Caco-2 (cell line): ENCODE data around the gene CTRL. TPM values are rescaled to one million over a fixed set of nuclear protein-coding genes. Genes with fewer than 3 reads are reported as not detected.
A peak's percentile ranks its signal among the peaks of the same experiment; 100 is the strongest.

ENCODE experiments used
- BruUV-seq: library from RNA; stranded (reverse); fragments of 400-500 nt; replicated peaks from 2 replicates; lab custom pipeline; 2021; lab: Mats Ljungman, UMichigan
- CTCF ChIA-PET: fragments of 300-600 bp; sonication (Branson Sonifier 250); formaldehyde crosslinking; loops from one replicate; lab custom pipeline; 2022; ENCODE audit warnings: antibody characterized with exemption; lab: Charles Lee
- POLR2A ChIA-PET: fragments of 300-600 bp; sonication (Branson Sonifier 250); formaldehyde crosslinking; loops from one replicate; lab custom pipeline; 2022; ENCODE audit warnings: antibody characterized with exemption; lab: Charles Lee
- DNase-seq, 2 experiments: peaks; one replicate each; pipeline versions ENCODE4 v3.0.0 to v3.0.0-alpha.2; 2020 to 2022
- H3K27me3 ChIP-seq: replicated peaks from 2 replicates; pipeline ENCODE4 v1.6.0; 2011; ENCODE audit warnings: low read length; ENCODE audit not compliant: control insufficient read depth, insufficient read depth
- H3K36me3 ChIP-seq: 2 replicates; pipeline ENCODE4 v1.5.1; 2011; ENCODE audit warnings: low read length; ENCODE audit not compliant: control insufficient read depth, insufficient read depth
- H3K4me1 ChIP-seq: fragments of 250-450 bp; sonication (Bioruptor Pico); 2 replicates; pipeline ENCODE4 v1.5.1; 2020; ENCODE audit warnings: mild to moderate bottlenecking
- H3K4me3 ChIP-seq: 2 replicates; pipeline ENCODE4 v1.5.1; 2011; ENCODE audit warnings: low read depth, mild to moderate bottlenecking, control low read depth, low read length
- H3K9me3 ChIP-seq: fragments of 250-450 bp; sonication (Bioruptor Pico); 2 replicates; pipeline ENCODE4 v1.5.1; 2020; ENCODE audit warnings: mild to moderate bottlenecking, moderate library complexity
- H3K27ac Mint-ChIP-seq: one replicate; pipeline ENCODE4 v1.8.0; 2022; ENCODE audit warnings: mixed read lengths; ENCODE audit not compliant: unreplicated experiment
- H3K27me3 Mint-ChIP-seq: one replicate; pipeline ENCODE4 v1.8.0; 2022; ENCODE audit warnings: mixed read lengths; ENCODE audit not compliant: insufficient read depth, unreplicated experiment
- H3K36me3 Mint-ChIP-seq: one replicate; pipeline ENCODE4 v1.8.0; 2022; ENCODE audit warnings: mild to moderate bottlenecking, mixed read lengths; ENCODE audit not compliant: insufficient read depth, unreplicated experiment
- H3K4me1 Mint-ChIP-seq: one replicate; pipeline ENCODE4 v1.8.0; 2022; ENCODE audit warnings: low read depth, mixed read lengths; ENCODE audit not compliant: unreplicated experiment
- H3K4me3 Mint-ChIP-seq: one replicate; pipeline ENCODE4 v1.8.0; 2022; ENCODE audit warnings: mild to moderate bottlenecking, moderate library complexity, mixed read lengths; ENCODE audit not compliant: unreplicated experiment
- H3K9me3 Mint-ChIP-seq: one replicate; pipeline ENCODE4 v1.8.0; 2022; ENCODE audit warnings: mixed read lengths; ENCODE audit not compliant: unreplicated experiment
- intact Hi-C: fragments of 100-400 bp; cut with micrococcal nuclease; formaldehyde crosslinking; loops from one replicate; pipeline ENCODE4 v1.10.0; 2022; ENCODE audit not compliant: unreplicated experiment
- total RNA-seq: library from RNA; stranded (reverse); gene quantifications from 2 replicates; pipeline ENCODE4 v1.2.3, GENCODE V29; 2022
- TF ChIP-seq, protein P1 (sequence below), 2 experiments: fragments of 200-600 bp in 1 of 2; IDR thresholded peaks; 1 replicate in 1 of 2; 2 replicates in 1 of 2; pipeline versions ENCODE4 v1.5.1 to v1.8.0; 2011 to 2022; ENCODE audit warnings: antibody characterized with exemption in 1 of 2, control low read depth in 1 of 2, inconsistent platforms in 1 of 2, low read depth in 1 of 2, low read length in 1 of 2, mild to moderate bottlenecking in 1 of 2, moderate library complexity in 1 of 2; ENCODE audit not compliant: insufficient read depth in 1 of 2, severe bottlenecking in 1 of 2, unreplicated experiment in 1 of 2

CTRL gene
- total RNA-seq, 1 experiment from 2014 or later, result 0.66 TPM

DNA sequence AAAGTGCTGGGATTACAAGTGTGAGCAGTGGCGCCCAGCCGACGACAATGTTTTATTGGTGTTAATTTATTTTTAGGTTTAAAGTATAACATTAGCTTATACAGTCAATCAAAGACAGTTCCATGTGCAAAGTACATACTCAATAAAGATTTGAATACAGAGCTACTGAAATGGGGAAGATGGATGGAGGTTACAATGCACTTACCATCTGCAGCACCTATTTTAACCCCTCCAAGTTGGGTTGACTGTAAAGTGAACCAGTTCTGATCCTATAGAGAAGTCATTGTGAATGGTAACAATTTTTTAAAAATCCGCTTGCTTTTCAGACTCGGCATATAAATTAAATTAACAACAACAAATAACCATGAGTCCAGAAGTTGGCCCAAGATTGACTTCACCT lies 39.3 kb downstream of the CTRL start:
- Histone ChIP-seq H3K4me3 (peak overlapping the region; percentile 40), H3K27me3 (no peaks in the 10 kb centered on the region), H3K9me3 (no peaks in the 10 kb centered on the region), H3K4me1 (peaks cover 17% of the 10 kb centered on the region; the same call in 1 of the 2 replicates), H3K36me3 (no peaks in the 10 kb centered on the region)
- CTCF ChIA-PET, result interaction anchor here (1.1 kb wide), 1 partner anchor 9 kb away, joined by 6 read pairs; no protein-coding TSS in a partner anchor
- BruUV-seq, result TSS peak; percentile 85
- H3K4me1 Mint-ChIP-seq, result peaks cover 14% of the 10 kb centered on the region
- no peak for DNase-seq
- peak overlapping the region; percentile 89 for H3K4me3 Mint-ChIP-seq
- H3K27me3 Mint-ChIP-seq, result no peaks in the 10 kb centered on the region
- TF ChIP-seq, protein P1, sequence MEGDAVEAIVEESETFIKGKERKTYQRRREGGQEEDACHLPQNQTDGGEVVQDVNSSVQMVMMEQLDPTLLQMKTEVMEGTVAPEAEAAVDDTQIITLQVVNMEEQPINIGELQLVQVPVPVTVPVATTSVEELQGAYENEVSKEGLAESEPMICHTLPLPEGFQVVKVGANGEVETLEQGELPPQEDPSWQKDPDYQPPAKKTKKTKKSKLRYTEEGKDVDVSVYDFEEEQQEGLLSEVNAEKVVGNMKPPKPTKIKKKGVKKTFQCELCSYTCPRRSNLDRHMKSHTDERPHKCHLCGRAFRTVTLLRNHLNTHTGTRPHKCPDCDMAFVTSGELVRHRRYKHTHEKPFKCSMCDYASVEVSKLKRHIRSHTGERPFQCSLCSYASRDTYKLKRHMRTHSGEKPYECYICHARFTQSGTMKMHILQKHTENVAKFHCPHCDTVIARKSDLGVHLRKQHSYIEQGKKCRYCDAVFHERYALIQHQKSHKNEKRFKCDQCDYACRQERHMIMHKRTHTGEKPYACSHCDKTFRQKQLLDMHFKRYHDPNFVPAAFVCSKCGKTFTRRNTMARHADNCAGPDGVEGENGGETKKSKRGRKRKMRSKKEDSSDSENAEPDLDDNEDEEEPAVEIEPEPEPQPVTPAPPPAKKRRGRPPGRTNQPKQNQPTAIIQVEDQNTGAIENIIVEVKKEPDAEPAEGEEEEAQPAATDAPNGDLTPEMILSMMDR (IDR thresholded peaks at IDR 0.05; ENCODE audit: insufficient read depth in 1 of 2, low read depth in 1 of 2, low read length in 1 of 2, severe bottlenecking in 1 of 2, unreplicated experiment in 1 of 2), result no peak
- no peaks in the 10 kb centered on the region for H3K9me3 Mint-ChIP-seq
- intact Hi-C loops, result loop anchor here (2.0 kb wide), 1 partner anchor 42 kb away; no protein-coding TSS in a partner anchor
- H3K36me3 Mint-ChIP-seq, result peaks cover 17% of the 10 kb centered on the region
- H3K27ac Mint-ChIP-seq, result peak overlapping the region; percentile 97
- POLR2A ChIA-PET, result interaction anchor here (1.0 kb wide), 1 partner anchor 86 kb away, joined by 4 read pairs; the partner anchor contains the start of genes RANBP10 and TSNAXIP1

DNA sequence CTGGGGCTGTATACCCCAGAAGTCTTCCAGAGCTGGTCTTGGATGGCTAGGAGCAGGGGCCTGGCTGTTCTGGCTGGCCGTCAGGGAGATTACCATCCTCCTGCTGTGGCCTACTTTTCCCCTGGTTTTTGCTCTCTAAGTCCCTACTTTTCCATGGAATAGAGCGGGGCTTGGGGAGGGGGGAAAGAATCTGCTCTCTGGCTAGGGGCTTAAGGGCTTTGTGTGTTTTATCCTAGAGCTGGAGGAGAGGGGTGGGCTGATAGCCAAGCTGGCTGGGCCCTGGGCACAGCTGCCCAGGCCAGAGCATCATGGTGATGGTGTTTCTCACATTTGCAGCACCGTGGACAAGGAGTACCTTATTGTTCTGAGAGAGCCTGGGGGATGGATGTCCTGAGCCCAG lies 43.3 kb downstream of the CTRL start:
- no peaks in the 10 kb centered on the region for H3K27me3 Mint-ChIP-seq
- Histone ChIP-seq H3K27me3 (no peaks in the 10 kb centered on the region), H3K4me3 (no peak overlapping the region), H3K4me1 (peaks cover 37% of the 10 kb centered on the region), H3K36me3 (peaks cover 2% of the 10 kb centered on the region; the same call in 1 of the 2 replicates), H3K9me3 (no peaks in the 10 kb centered on the region)
- intact Hi-C loops, result no loop called here
- H3K4me3 Mint-ChIP-seq, result no peak overlapping the region
- H3K4me1 Mint-ChIP-seq, result peaks cover 20% of the 10 kb centered on the region
- TF ChIP-seq, protein P1 (IDR thresholded peaks at IDR 0.05; ENCODE audit: insufficient read depth in 1 of 2, low read depth in 1 of 2, low read length in 1 of 2, severe bottlenecking in 1 of 2, unreplicated experiment in 1 of 2), result no peak
- no TSS peak for BruUV-seq
- no peak overlapping the region for H3K27ac Mint-ChIP-seq
- no peak for DNase-seq
- peaks cover 36% of the 10 kb centered on the region for H3K36me3 Mint-ChIP-seq
- no peaks in the 10 kb centered on the region for H3K9me3 Mint-ChIP-seq
- ChIA-PET POLR2A (no interaction called here), CTCF (no interaction called here)

GRCh38 chr16:67886387-67886786 lies 45.3 kb downstream of the CTRL start:
- H3K4me3 ChIP-seq, result no peak overlapping the region
- no peak for DNase-seq
- peaks cover 5% of the 10 kb centered on the region; the same call in 1 of the 2 replicates for H3K36me3 ChIP-seq
- H3K36me3 Mint-ChIP-seq, result peaks cover 51% of the 10 kb centered on the region
- no TSS peak for BruUV-seq
- ChIA-PET CTCF (interaction anchor here (0.9 to 5.0 kb wide), 3 partner anchors 13 to 70 kb away, joined by 4 to 47 read pairs (median 5); partner anchors contain the start of genes EDC4 and PSMB10), POLR2A (no interaction called here)
- TF ChIP-seq, protein P1 (IDR thresholded peaks at IDR 0.05; ENCODE audit: insufficient read depth in 1 of 2, low read depth in 1 of 2, low read length in 1 of 2, severe bottlenecking in 1 of 2, unreplicated experiment in 1 of 2), result no peak
- no peak overlapping the region for H3K4me3 Mint-ChIP-seq
- peaks cover 30% of the 10 kb centered on the region for H3K4me1 Mint-ChIP-seq
- H3K4me1 ChIP-seq, result peaks cover 49% of the 10 kb centered on the region
- intact Hi-C loops, result no loop called here
- no peaks in the 10 kb centered on the region for H3K27me3 Mint-ChIP-seq
- no peaks in the 10 kb centered on the region for H3K27me3 ChIP-seq
- H3K9me3 ChIP-seq, result no peaks in the 10 kb centered on the region
- H3K27ac Mint-ChIP-seq, result peak overlapping the region; percentile 7
- H3K9me3 Mint-ChIP-seq, result no peaks in the 10 kb centered on the region
